Measurements from ENCODE around the gene JPH4.

DNA sequence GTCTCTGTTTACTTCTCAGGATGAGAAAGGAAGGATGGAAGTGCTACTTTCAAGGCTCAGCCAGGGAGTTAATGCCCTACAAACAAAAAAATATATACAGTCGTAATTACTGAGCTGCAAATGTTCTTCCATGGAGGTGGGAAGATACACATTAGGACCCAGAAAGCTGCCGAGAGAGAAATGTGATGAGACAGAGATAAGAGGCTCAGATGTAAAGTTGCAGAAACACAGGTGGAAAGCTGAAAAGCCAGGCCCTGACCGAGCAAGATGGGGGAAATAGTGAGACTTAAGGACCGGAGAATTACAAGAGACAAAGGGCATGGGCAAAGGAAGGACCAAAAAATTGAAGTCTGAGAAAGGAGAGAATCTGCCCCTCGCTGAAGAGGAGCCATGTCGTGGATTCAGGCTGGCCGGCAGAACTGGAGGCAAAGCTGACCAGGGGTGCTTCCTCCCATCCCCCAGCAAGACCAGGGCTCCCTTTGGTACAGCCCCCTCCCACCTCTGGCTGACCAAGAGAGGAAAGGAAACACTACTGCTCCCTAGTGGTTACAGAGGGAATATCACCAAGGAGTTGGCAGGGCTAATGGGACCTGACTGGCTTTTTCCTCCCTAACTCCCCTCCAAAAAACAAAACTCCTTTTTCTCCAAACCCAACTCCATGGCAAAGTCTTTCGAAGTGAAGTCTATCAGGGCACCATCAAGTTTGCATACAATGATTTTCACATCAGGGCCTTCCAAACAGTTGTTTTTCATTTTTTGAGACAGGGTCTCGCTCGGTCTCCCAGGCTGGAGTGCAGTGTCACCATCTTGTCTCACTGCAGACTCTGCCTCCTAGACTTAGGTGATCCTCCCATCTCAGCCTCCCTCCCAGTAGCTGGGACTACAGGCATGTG is 39.1 kb downstream of the JPH4 start:
- TF ChIP-seq, protein P1, sequence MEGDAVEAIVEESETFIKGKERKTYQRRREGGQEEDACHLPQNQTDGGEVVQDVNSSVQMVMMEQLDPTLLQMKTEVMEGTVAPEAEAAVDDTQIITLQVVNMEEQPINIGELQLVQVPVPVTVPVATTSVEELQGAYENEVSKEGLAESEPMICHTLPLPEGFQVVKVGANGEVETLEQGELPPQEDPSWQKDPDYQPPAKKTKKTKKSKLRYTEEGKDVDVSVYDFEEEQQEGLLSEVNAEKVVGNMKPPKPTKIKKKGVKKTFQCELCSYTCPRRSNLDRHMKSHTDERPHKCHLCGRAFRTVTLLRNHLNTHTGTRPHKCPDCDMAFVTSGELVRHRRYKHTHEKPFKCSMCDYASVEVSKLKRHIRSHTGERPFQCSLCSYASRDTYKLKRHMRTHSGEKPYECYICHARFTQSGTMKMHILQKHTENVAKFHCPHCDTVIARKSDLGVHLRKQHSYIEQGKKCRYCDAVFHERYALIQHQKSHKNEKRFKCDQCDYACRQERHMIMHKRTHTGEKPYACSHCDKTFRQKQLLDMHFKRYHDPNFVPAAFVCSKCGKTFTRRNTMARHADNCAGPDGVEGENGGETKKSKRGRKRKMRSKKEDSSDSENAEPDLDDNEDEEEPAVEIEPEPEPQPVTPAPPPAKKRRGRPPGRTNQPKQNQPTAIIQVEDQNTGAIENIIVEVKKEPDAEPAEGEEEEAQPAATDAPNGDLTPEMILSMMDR (IDR thresholded peaks at IDR 0.05): peak; percentile 42 to 79 (median 74)
- TF ChIP-seq POLR2A (IDR thresholded peaks at IDR 0.05): no peak
